Tibial nerve (tissue), 4 donors: ENCODE measurements around the gene BLID. TPM values are rescaled to one million over a fixed set of nuclear protein-coding genes. Genes with fewer than 3 reads are reported as not detected.

Source experiments
- DNase-seq, 2 donors: peaks; one replicate each; pipeline ENCODE4 v3.0.0-alpha.2; 2019; ENCODE audit warnings: low spot score in 2 of 2
- H3K27ac ChIP-seq, 4 donors: fragments of 200-600 bp; sonication (generic) in 3 of 4; one replicate each; pipeline ENCODE4 v1.5.1; 2017 to 2019; ENCODE audit warnings: mild to moderate bottlenecking in 1 of 4
- H3K27me3 ChIP-seq, 2 donors: fragments of 200-600 bp; sonication (generic) in 1 of 2; one replicate each; pipeline versions ENCODE4 v1.5.1 to v1.6.0; 2017 to 2019
- H3K36me3 ChIP-seq, 3 donors: fragments of 200-600 bp; sonication (generic); one replicate each; pipeline ENCODE4 v1.5.1; 2018 to 2019
- H3K4me1 ChIP-seq, 4 donors: fragments of 200-600 bp; sonication (generic) in 3 of 4; one replicate each; pipeline ENCODE4 v1.5.1; 2017 to 2019
- H3K4me3 ChIP-seq, 4 donors: fragments of 200-600 bp; sonication (generic) in 3 of 4; one replicate each; pipeline ENCODE4 v1.5.1; 2017 to 2019; ENCODE audit warnings: mild to moderate bottlenecking in 1 of 4, moderate library complexity in 1 of 4
- H3K9me3 ChIP-seq, 4 donors: fragments of 200-600 bp; sonication (generic) in 3 of 4; one replicate each; pipeline ENCODE4 v1.5.1; 2017 to 2019
- CTCF ChIP-seq, 5 experiments: fragments of 200-600 bp in 3 of 5; fragments of 450-650 bp in 2 of 5; sonication (generic) in 3 of 5; IDR thresholded peaks; one replicate each; pipeline ENCODE4 v1.5.1; 2016 to 2019; ENCODE audit warnings: antibody characterized with exemption in 5 of 5, mild to moderate bottlenecking in 3 of 5, moderate library complexity in 2 of 5
- EP300 ChIP-seq, 2 donors: sonication (generic); formaldehyde crosslinking; IDR thresholded peaks; one replicate each; pipeline ENCODE4 v1.6.1; 2017; ENCODE audit warnings: antibody characterized with exemption in 2 of 2, mild to moderate bottlenecking in 1 of 2
- POLR2A ChIP-seq, 2 donors: fragments of 450-650 bp; IDR thresholded peaks; one replicate each; pipeline ENCODE4 v1.6.1; 2017; ENCODE audit warnings: antibody characterized with exemption in 2 of 2, mild to moderate bottlenecking in 2 of 2, moderate library complexity in 2 of 2
- WGBS, 2 donors: methylation state at CpG; one replicate each; pipeline ENCODE4 v1.1.5; 2018; 5-methylcytosine and 5-hydroxymethylcytosine counted together
- total RNA-seq, 4 donors: library from RNA; depleted of rRNA; stranded (reverse); fragments of >200 nt; gene quantifications; one replicate each; pipeline ENCODE4 v1.1.0, GENCODE V29; 2016

Gene BLID
- total RNA-seq, 4 donors from 2014 or later, result 1.7 to 7.0 (median 4.8) TPM

DNA sequence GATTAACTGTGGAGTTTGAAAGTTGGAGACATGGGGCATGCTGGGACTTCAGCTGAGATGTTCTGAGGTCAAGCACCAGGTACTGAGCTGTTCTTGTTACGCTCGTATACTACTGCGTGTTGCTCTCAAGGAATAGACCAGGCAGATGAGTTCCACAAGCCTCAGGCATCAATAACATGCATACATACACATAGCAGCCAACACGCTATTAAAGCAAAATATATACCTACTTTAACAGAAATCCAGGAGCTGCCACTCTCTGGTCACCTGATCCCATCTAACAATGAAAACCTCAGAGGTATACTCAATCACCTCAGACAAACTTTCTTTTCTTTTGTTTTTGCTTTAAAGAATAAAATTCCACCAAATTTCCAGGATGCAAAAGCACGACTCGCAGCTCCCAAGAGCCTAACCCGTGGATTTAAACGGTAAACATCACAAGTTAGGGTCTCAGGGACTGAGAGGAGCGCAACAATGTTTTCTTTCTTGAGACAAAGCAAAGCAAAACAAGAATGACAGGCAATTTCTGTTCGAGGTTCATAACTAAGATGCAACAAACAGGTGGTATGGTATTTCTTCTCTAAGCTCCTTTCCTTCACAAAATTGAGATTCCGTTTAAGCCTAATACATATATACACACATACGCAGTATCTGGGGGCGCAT, 16.5 kb downstream of the BLID start:
- Histone ChIP-seq H3K27me3 (no peaks in the 10 kb centered on the region), H3K4me1 (peaks cover 0 to 34% (median 6%) of the 10 kb centered on the region in 4 donors), H3K4me3 (peak overlapping the region; percentile 44 to 62 (median 50)), H3K27ac (peak overlapping the region; percentile 82 to 97 (median 92)), H3K36me3 (no peaks in the 10 kb centered on the region), H3K9me3 (no peaks in the 10 kb centered on the region)
- TF ChIP-seq EP300 (IDR thresholded peaks at IDR 0.05) (no peak), CTCF (IDR thresholded peaks at IDR 0.05) (no peak), POLR2A (IDR thresholded peaks at IDR 0.05) (no peak)
- no peak for DNase-seq
- 20 to 21% methylated on average over 13 of the region's 13 CpGs for WGBS, 2 donors

DNA sequence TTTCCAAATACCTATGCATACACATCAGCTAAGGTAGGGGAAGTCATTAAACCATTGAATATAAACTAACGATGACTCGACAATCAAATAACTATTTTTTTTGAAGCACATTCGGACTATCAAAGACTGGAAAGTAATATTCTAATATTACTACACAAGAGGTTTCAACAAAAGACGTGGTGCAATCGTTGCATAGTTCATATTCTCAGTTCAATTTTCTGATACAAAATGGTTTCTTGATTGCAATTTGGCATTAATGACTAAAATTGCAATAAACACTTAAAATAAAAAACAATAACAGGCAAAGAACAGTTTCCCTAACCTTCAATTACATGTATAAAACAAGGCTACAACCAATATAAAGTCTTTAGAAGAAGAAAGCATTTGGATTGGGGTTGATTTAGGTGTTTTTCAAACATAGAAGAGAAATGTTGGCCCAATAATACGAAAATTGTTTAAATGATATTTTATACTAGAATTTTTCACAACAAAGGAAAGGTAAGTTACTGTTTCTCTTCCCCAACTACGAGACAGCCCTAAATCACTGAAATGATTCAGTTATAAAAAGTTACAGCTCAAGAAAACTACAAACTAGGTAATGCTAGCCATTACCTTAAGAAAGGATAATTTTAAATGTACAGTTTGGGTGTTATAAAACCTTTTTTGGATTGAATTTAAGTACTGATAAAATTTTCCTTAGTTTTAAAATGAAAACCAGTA, 17.6 kb downstream of the BLID start:
- Histone ChIP-seq H3K4me1 (peaks cover 0 to 38% (median 3%) of the 10 kb centered on the region in 4 donors), H3K27ac (peak overlapping the region; percentile 82 to 97 (median 92)), H3K27me3 (no peaks in the 10 kb centered on the region), H3K9me3 (no peaks in the 10 kb centered on the region), H3K4me3 (peak overlapping the region; percentile 44 to 62 (median 50)), H3K36me3 (no peaks in the 10 kb centered on the region)
- TF ChIP-seq EP300 (IDR thresholded peaks at IDR 0.05), result no peak
- no peak for TF ChIP-seq CTCF (IDR thresholded peaks at IDR 0.05)
- no peak for TF ChIP-seq POLR2A (IDR thresholded peaks at IDR 0.05)
- no peak for DNase-seq
- WGBS, 2 donors, result 25 to 26% methylated on average over 7 of the region's 7 CpGs

- Histone ChIP-seq H3K4me1 (peaks cover 0 to 31% (median 3%) of the 10 kb centered on the region in 4 donors), H3K36me3 (no peaks in the 10 kb centered on the region), H3K27ac (peak overlapping the region; percentile 82 to 97 (median 92)), H3K9me3 (no peaks in the 10 kb centered on the region), H3K27me3 (no peaks in the 10 kb centered on the region), H3K4me3 (peak overlapping the region; percentile 44 to 62 (median 50))
- TF ChIP-seq EP300 (IDR thresholded peaks at IDR 0.05), result peak in 1 of 2 donors; percentile 37
- no peak for TF ChIP-seq POLR2A (IDR thresholded peaks at IDR 0.05)
- DNase-seq, result peak in 1 of 2 donors; percentile 27
- WGBS, 2 donors, result 17 to 26% methylated on average over 11 of the region's 11 CpGs
Observed at GRCh38 chr11:122097419-122098001, 18.5 kb downstream of the BLID start.

- WGBS, 2 donors, result 42 to 51% methylated on average over 12 of the region's 12 CpGs
- Histone ChIP-seq H3K27ac (peak overlapping the region; percentile 82 to 97 (median 92)), H3K4me1 (peaks cover 0 to 23% (median 0%) of the 10 kb centered on the region in 4 donors), H3K4me3 (peak overlapping the region; percentile 44 to 62 (median 50)), H3K36me3 (peaks cover 0 to 9% (median 0%) of the 10 kb centered on the region in 3 donors), H3K9me3 (no peaks in the 10 kb centered on the region), H3K27me3 (no peaks in the 10 kb centered on the region)
- no peak for DNase-seq
- no peak for TF ChIP-seq CTCF (IDR thresholded peaks at IDR 0.05)
- no peak for TF ChIP-seq POLR2A (IDR thresholded peaks at IDR 0.05)
- no peak for TF ChIP-seq EP300 (IDR thresholded peaks at IDR 0.05)
Observed at GRCh38 chr11:122096272-122097112, 19.5 kb downstream of the BLID start.

GRCh38 chr11:122095681-122096262, 20.2 kb downstream of the BLID start:
- TF ChIP-seq EP300 (IDR thresholded peaks at IDR 0.05), result peak in 1 of 2 donors; percentile 4
- TF ChIP-seq CTCF (IDR thresholded peaks at IDR 0.05), result no peak
- Histone ChIP-seq H3K27me3 (no peaks in the 10 kb centered on the region), H3K9me3 (no peaks in the 10 kb centered on the region), H3K36me3 (peaks cover 0 to 16% (median 0%) of the 10 kb centered on the region in 3 donors), H3K4me3 (peak overlapping the region in 2 of 4 donors; percentile 8 to 47), H3K27ac (peak overlapping the region; percentile 82 to 97 (median 92)), H3K4me1 (peaks cover 0 to 23% (median 0%) of the 10 kb centered on the region in 4 donors)
- no peak for DNase-seq
- 51 to 69% methylated on average over 12 of the region's 12 CpGs for WGBS, 2 donors
